Mucosa of stomach (tissue), 1 donor: Measurements from ENCODE around the gene SRPK2.
"Not testable (repeated sequence)": the region's sequence is repeated elsewhere in the genome, so short reads cannot be mapped to it uniquely, and the experiment has no call there.

Source experiments
- H3K27me3 ChIP-seq: one replicate; pipeline ENCODE4 v1.7.0; 2013; ENCODE audit warnings: mild to moderate bottlenecking, low read length; ENCODE audit not compliant: control insufficient read depth, insufficient read depth
- H3K36me3 ChIP-seq: one replicate; pipeline ENCODE4 v1.7.0; 2013; ENCODE audit warnings: low read length; ENCODE audit not compliant: control insufficient read depth, insufficient read depth
- H3K4me1 ChIP-seq: one replicate; pipeline ENCODE4 v1.7.0; 2013; ENCODE audit warnings: mild to moderate bottlenecking, low read length; ENCODE audit not compliant: control insufficient read depth, insufficient read depth
- H3K4me3 ChIP-seq: one replicate; pipeline ENCODE4 v1.7.0; 2013; ENCODE audit warnings: low read length
- H3K9ac ChIP-seq: one replicate; pipeline ENCODE4 v1.7.0; 2013; ENCODE audit warnings: mild to moderate bottlenecking, low read length, moderate library complexity
- H3K9me3 ChIP-seq: one replicate; pipeline ENCODE4 v1.7.0; 2013; ENCODE audit warnings: mild to moderate bottlenecking, low read length, moderate library complexity; ENCODE audit not compliant: control insufficient read depth
- donor health status: Pancreatic carcinoma.

The SRPK2 gene

DNA sequence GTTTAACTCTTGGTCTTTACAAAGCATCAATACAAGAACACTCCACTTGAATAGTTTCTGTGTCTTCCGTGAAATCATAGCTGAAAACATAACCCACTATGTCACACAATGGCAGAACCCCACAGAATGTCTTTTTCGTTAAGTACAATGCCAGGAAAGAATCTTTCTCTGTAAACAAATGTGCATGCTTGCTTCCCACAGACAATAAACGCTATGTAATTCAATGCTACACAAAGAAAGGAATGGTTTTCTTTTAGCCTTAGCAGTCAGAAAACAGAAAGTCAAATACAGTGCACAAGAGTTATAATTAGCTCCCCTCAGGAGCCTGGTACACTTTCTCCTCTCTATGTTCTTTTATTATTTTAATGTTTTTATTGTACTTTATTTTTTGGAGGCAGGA is 186.1 kb downstream of the SRPK2 start:
- H3K9me3 ChIP-seq: no peaks in the 10 kb centered on the region
- no peak overlapping the region for H3K9ac ChIP-seq
- no peak overlapping the region for H3K4me3 ChIP-seq
- no peaks in the 10 kb centered on the region for H3K4me1 ChIP-seq
- no peaks in the 10 kb centered on the region for H3K27me3 ChIP-seq
- no peaks in the 10 kb centered on the region for H3K36me3 ChIP-seq

DNA sequence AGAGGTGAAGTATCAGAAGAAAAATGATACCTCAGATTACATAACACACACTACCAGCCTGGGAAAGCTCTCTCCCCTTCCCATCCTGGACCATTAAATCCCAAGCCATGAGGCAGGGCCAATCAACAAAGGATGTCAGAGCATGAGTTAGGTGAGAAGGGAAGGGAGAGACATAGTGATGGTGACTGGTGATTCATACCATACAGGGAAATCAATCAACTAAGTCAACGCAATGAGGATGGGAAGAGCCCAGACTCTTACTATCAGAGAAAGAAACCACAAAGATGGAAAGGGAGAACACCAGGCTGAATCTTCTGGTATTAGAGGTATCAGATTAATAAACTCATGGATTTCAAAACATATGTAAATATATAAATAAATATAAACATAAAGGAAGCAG is 189.3 kb downstream of the SRPK2 start:
- no peak overlapping the region for H3K9ac ChIP-seq
- no peaks in the 10 kb centered on the region for H3K27me3 ChIP-seq
- H3K4me1 ChIP-seq: no peaks in the 10 kb centered on the region
- no peaks in the 10 kb centered on the region for H3K9me3 ChIP-seq
- no peak overlapping the region for H3K4me3 ChIP-seq
- H3K36me3 ChIP-seq: no peaks in the 10 kb centered on the region

DNA sequence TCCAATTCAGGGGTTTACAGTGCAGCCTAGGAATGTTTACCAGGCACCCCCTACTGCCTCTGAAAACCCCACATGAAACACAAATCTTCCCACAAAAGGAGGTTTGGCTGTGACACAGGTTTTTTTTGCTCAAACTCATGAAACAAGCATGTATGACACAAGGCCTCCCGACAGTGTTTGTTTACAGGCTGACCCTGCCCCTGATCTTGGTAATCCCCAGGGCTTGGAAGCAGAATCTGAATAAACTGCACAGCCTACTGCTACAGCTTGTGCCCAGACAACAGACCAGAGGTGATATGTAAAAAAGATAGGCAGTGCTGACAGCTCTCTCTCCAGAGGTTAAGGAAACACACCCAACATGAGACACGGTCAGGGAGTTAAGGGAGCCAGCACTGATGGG is 190.5 kb downstream of the SRPK2 start:
- H3K9ac ChIP-seq: no peak overlapping the region
- no peaks in the 10 kb centered on the region for H3K9me3 ChIP-seq
- H3K4me3 ChIP-seq: no peak overlapping the region
- H3K36me3 ChIP-seq: no peaks in the 10 kb centered on the region
- H3K4me1 ChIP-seq: no peaks in the 10 kb centered on the region
- H3K27me3 ChIP-seq: no peaks in the 10 kb centered on the region

DNA sequence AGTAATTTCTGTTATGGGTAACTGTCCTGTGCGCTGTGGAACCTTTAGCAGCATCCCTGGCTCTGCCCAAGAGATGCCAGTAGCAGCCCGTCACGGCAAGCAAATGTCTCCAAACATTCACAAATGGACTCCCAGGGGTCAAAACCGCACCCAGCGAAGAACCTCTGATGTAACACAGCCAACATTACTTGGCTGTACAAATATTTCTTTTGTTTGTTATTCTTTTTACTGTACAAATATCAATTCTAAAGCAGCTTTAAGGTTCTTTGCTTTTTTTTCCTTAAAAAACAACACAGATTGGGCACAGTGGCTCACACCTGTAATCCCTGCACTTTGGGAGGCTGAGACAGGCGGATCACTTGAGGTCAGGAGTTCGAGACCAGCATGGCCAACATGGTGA is 192.2 kb downstream of the SRPK2 start:
- Histone ChIP-seq H3K9me3 (no peaks in the 10 kb centered on the region), H3K4me3 (no peak overlapping the region), H3K9ac (no peak overlapping the region), H3K27me3 (no peaks in the 10 kb centered on the region), H3K4me1 (no peaks in the 10 kb centered on the region), H3K36me3 (no peaks in the 10 kb centered on the region)

DNA sequence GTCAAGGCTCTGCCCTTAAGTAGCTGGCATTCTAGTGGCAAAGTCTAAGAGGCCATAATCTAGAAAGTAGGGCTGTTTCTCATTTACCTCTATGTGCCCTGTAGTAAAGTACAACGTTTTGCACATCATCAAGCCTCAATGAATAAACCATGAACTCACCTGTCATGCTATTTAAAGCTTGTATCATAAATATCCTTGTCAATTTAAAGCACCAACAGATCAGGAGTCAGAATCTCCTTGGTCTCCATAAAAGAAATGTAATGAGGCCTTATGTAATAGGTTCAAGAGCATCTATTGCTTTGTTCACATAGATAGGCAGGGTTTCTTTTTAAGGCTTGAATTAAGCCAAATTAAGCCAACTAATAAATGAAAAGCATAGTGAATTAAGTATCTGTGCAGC is 192.8 kb downstream of the SRPK2 start:
- H3K9me3 ChIP-seq: no peaks in the 10 kb centered on the region
- no peaks in the 10 kb centered on the region for H3K4me1 ChIP-seq
- H3K4me3 ChIP-seq: no peak overlapping the region
- H3K9ac ChIP-seq: no peak overlapping the region
- no peaks in the 10 kb centered on the region for H3K36me3 ChIP-seq
- no peaks in the 10 kb centered on the region for H3K27me3 ChIP-seq

DNA sequence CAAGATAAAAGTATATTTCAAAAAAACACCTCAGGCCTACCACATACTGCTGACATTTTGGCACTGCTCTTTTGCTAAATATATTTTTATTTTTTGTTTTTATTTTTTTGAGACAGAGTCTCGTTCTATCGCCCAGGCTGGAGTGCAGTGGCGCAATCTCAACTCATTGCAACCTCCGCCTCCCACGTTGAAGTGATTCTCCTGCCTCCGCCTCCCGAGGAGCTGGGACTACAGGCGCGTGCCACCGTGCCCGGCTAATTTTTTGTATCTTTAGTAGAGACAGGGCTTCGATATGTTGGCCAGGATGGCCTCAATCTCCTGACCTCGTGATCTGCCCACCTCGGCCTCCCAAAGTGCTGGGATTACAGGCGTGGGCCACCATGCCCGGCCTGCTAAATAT is 193.8 kb downstream of the SRPK2 start:
- not testable (repeated sequence) for H3K27me3 ChIP-seq, H3K4me3 ChIP-seq, H3K9ac ChIP-seq, H3K4me1 ChIP-seq, H3K36me3 ChIP-seq, H3K9me3 ChIP-seq

DNA sequence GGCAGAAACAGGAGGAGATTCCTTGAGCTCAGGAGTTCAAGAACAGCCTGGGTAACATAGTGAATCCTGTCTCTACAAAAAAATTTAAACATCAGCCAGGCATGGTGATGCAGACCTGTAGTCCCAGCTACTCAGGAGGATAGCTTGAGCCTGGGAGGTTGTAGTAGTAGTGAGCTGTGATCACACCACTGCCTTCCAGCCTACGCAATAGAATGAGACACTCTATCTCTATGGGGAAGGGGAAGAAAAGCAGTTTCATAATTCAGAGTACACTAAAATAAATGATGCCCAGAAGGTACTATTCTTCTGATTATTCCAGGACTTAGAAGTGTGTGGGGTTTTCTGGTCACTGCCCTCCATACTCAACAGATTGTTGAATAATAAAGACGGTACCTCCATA is 197.4 kb downstream of the SRPK2 start:
- peaks cover 11% of the 10 kb centered on the region for H3K4me1 ChIP-seq

DNA sequence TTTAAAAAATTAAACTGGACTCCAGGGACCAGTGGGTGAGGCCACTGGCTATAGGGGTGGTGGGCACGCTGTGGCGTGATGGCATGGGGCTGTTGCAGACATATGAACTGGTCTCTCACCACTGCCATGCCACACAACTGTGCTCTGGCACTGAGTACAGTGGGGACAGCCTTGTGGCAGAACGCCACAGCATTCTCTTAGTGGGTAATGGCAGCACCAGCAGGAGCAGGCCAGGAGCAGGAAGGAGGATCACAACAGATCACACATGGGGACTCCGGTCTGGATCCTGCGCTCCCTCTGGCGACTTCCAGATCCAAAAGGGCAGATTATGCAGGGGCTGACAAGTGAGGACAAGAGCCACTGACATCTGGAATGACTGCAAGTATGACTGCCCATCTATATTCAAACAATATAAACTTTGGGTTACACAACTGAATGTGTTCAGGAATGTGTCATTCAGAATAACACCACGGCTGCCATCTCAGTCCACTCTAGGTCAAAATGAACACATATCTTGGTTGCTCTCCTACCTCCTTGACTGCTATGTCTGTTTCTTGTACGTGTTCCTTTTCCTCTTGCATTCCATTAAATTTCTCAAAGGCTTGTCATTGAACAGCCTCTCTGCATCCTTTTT is 198.7 kb downstream of the SRPK2 start:
- H3K9me3 ChIP-seq: no peaks in the 10 kb centered on the region
- no peak overlapping the region for H3K9ac ChIP-seq
- H3K36me3 ChIP-seq: no peaks in the 10 kb centered on the region
- no peaks in the 10 kb centered on the region for H3K27me3 ChIP-seq
- peaks cover 11% of the 10 kb centered on the region for H3K4me1 ChIP-seq
- H3K4me3 ChIP-seq: no peak overlapping the region

More for the DNA sequence above, 197.4 kb downstream of the SRPK2 start:
- Histone ChIP-seq H3K27me3 (no peaks in the 10 kb centered on the region), H3K9ac (no peak overlapping the region), H3K4me3 (no peak overlapping the region), H3K36me3 (no peaks in the 10 kb centered on the region), H3K9me3 (no peaks in the 10 kb centered on the region)

DNA sequence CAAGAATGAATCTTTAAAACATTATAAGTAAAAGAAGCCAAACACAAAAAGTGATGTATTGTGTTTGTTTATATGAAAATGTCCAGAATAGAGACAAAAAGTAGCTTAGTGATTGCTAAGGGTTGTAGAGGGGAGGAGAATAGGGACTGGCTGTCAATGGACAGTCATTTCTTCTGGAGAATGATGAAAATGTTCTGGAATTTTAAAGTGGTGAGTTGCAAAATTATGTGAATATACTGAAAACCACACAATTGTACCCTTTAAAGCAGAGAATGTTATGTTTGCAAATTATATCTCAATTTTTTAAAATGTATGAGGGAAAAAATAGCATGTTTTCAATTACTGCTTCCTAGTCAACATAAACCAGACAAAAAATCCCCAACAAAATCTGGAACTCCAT is 200.5 kb downstream of the SRPK2 start:
- H3K4me1 ChIP-seq: peaks cover 11% of the 10 kb centered on the region
- H3K9me3 ChIP-seq: no peaks in the 10 kb centered on the region
- H3K4me3 ChIP-seq: no peak overlapping the region
- no peak overlapping the region for H3K9ac ChIP-seq
- H3K36me3 ChIP-seq: no peaks in the 10 kb centered on the region
- no peaks in the 10 kb centered on the region for H3K27me3 ChIP-seq

DNA sequence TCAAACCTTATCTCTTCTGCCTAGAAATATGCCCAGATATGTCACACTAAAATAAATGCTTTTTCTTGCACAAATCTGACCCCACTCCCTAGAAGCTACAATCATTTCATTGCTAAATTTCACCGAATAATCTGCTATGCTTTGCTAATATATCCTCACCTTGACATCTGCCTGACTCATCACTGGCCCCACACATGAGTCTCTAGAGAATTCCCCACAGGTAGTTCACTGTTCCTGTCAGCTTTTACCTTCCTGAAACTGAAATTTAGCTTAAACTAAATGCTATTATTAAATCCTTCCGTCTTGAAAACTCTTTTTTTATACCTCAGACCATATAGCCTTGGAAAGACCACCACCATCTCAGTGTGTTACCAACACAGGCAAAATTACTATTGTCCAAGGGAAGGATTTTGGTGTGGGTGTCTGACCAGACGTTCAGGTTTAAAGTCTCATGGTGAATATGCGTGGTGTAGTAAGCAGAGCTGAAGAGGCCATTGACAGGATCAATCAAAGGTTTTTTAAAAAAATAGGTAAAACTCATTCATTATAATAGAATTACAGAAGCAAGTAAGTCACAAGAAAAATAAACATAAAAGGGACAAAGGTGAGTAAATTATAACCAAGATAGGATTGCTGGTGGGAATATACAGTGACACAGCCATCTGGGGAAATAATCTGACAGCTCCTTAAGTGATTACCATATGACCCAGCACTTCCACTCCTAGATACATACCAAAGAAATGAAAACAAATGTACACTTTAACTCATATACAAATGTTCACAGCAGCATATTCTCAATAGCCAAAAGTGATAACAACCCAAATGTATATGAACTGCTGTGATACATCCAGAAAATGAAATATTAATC is 201.2 kb downstream of the SRPK2 start:
- no peaks in the 10 kb centered on the region for H3K27me3 ChIP-seq
- no peaks in the 10 kb centered on the region for H3K9me3 ChIP-seq
- no peak overlapping the region for H3K9ac ChIP-seq
- no peak overlapping the region for H3K4me3 ChIP-seq
- peaks cover 11% of the 10 kb centered on the region for H3K4me1 ChIP-seq
- no peaks in the 10 kb centered on the region for H3K36me3 ChIP-seq

DNA sequence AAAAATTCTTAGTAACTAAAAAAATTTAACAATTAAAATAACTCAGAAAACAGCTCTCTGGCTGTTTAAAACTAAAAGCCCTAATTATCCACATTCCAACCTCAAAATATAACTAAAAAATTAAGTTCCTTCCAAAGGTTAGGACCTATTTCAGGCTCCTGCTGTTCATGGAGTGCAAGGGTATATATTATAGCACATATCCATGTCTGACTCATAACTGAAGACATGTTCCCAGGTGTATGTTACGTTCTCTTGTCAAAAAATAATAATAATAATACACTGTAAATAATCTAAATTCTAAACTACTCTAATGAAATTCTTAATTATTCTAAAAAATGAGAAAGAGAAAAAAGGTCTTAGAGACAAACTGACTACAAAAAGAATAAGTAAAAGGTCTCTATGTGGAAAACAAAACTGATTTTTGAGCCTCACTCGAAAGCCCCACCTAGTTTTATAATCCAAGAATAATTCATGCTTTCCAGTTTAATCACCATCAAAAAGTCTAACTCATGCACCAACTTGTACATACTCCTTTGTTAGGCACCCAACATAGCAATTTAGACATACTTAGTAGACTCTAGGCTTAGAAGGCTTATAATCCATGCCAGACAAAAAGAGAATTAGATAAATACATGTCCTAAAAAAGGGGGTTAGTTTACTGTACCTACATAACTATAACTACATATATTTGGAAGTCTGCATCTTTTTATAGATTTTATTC is 203.3 kb downstream of the SRPK2 start:
- Histone ChIP-seq H3K4me3 (no peak overlapping the region), H3K27me3 (no peaks in the 10 kb centered on the region), H3K9ac (no peak overlapping the region), H3K36me3 (no peaks in the 10 kb centered on the region), H3K9me3 (no peaks in the 10 kb centered on the region), H3K4me1 (peaks cover 11% of the 10 kb centered on the region)

DNA sequence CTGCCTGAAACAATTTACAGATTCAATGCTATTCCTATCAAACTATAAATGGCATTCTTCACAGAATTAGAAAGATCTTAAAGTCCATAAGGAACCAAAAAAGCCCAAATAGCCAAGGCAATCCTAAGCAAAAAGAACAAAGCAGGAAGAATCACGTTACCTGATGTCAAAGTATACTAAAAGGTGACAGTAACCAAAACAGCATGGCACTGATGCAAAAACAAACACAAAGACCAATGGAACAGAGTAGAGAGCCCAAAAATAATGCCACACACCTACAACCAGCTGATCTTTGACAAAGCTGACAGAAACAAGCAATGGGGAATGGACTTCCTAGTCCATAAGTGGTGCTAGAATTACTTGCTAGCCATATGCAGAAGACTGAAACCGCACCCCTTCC is 208.7 kb downstream of the SRPK2 start:
- Histone ChIP-seq H3K4me3 (no peak overlapping the region), H3K9me3 (no peaks in the 10 kb centered on the region), H3K36me3 (no peaks in the 10 kb centered on the region), H3K4me1 (peaks cover 5% of the 10 kb centered on the region), H3K27me3 (no peaks in the 10 kb centered on the region), H3K9ac (no peak overlapping the region)
